GM21825 (cell line): ENCODE measurements around the gene NFIX.

Experiments
- ATAC-seq: cut with Tn5 transposase; IDR thresholded peaks from one replicate; pipeline ENCODE4 v1.9.1; 2021; ENCODE audit warnings: mild to moderate bottlenecking, moderate library complexity; ENCODE audit not compliant: unreplicated experiment

Gene NFIX

DNA sequence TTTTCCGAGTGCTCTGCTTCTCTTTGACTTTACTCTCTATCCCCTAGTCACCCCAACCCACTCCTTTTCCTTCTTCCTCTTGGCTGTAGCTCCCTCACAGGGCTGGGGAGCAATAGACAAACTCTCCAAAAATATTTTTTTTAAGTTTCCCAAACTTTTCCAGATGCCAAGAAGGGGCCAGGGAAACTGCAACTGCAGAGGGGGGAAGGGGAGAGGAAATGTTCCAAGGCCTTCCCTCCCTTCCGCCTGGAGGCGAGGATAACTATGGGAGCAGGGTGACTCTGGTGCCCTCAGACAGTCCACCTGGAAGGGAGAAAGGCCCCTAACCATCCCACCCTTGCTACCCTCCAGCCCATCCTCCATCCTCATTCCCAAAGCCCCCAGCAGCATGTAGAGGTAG is 58.0 kb downstream of the NFIX start:
- no peak for ATAC-seq

DNA sequence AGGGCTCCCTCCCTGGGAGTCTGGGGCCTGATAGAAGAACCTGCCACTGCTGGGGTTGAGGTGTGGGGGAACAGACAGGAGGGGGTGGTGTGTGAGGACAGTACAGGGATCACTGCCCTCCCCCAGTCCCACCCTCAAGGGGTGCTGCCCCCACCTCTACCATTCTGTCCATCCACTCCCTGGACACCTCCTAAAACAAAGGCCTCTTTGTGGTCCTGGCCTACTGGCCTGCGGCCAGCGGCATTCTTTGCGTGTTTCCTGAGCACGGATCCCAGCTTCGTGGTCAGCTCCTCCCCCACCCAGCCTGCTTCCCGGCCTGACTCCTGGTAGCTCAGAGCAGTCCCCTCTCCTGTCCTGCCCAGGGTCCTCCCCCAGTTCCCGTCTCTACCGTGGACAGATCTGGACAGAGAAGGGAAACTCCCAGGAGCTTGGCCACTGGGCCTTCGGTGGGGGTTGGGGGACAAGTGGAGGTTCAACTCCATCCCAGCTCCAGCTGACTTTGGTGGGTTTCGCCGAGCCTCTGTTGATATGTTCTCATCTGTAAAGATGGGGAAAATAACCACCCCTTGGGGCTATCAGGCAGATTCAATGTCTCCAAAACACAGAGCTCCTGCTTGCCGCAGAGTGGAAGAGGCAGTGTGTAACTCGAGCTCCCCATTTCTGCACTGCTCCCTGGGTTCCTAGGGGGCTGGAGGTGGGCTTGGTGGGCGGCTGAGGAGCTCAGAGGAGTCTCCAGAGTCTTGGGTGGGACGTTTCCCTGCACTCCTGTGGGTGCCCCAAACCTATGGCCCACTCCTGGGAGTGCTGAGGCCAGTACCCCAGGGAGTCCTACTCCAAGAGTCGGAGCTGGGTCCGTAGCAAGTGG is 58.7 kb downstream of the NFIX start:
- no peak for ATAC-seq

DNA sequence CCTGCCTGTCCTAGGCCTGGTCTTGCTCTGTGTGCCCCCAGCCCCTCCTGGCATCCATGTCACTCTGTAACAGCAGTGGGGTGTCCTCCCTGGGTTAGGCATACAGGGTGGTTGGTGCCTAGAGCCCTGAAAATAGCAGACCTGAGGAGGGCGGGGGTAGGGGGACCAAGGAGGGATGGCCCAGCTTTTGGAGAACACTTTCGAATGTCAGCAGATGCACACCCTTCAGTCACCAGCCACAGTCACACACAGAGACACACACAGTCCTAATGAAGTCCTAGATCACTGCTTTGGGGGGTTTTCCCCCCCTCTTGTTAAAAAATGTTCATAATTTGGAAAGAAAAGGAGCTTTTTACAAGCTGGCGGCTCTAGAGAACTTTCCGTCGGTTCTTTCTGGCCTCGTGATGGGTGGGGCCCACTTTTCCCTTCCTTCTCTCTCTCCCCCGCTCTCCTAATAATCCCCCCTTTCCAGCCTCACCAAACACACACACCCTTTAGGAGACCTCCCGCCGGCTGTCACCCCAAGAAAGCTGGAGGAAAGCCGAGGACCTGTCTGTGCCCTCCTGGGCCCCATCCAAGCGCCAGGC is 59.4 kb downstream of the NFIX start:
- ATAC-seq, result no peak

DNA sequence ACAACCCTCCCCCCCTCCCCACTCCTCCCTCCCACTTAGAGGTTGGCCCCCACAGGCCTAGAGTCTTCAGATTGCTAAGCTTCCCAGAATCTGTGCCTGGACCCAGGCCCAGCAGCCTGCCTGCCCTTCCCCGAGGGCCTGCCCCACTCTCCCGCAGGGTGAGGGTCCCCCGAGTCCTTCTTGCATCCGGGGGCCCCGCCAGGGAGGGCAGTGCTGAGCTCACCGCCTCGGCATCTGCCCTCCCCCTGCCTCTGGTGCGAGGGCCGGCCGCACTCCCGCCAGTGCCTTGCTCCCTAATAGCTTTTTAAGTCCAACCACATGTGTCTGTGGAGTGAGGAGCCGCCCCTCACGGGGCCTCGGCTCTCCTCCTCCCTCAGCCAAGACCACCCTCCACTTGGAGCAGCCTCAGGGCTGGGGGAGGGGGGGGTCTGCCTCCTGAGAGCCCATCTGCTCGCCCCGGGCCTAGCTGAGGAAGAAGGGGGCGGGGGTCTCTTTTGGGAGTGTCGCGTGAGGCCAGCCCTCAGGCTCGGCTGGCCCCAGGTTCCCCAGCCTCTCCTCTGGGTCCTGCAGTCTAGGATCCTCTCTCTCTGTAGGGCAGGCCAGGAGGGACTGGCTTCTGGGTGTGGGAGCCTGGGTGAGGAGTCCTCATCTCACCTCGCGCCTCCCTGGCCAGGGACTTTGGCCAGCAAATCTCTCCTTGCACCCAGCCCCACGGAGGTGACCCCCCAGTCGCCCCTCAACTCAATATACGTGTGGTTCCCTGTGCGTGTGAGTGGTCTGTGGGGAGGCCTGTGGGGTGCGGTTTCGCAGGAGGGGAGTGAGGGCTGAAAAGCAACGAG is 60.2 kb downstream of the NFIX start:
- ATAC-seq, result no peak

DNA sequence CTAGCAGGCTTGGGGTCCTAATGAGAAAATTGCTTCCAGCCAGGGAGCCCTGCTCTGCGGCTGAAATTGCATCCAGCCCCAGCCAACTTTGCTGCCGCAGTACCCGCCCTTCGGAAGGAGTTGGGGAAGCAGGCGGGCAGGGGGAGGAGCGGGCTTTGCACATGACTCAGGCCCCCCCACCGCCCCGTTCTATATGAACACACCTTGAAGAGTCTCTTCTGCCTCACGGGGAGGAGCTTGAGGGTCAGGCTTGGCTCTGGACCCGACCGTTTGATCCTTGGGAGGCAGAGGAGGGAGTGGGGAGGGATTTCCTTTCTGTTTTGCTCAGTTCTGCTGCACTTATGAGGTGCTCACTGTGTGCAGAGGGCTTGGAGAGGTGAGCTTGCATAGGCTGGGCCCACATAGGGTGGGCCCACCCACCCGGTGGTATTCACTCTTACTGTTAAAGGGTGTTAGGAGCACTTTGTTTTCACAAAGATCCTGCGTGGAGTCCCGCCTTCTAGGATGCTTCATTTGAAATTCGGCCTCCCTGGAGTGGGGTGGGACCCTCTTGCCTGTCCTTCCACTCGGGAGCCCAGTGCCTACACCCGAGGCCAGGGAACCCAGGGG is 60.9 kb downstream of the NFIX start:
- ATAC-seq, result no peak

DNA sequence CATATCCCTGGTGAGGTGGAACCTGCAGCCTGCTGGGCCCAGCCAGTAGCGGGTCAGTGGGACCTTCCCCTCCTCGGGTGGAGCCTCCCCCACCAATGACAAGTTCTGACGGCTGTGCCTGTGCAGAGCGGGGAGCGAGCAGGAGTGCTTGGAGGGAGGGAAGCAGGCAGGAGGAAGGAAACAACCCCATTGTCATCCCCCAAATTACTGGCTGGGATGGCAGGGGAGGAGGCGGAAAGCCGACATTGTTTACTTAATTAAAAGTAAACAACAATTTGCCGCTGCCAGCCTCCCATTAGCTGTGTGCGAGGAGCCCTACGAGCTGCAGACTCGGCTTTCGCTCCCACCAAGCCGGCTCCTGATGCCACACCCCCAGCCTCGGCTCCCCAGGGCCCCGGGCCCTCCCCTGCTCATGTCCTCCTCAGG is 61.9 kb downstream of the NFIX start:
- no peak for ATAC-seq

DNA sequence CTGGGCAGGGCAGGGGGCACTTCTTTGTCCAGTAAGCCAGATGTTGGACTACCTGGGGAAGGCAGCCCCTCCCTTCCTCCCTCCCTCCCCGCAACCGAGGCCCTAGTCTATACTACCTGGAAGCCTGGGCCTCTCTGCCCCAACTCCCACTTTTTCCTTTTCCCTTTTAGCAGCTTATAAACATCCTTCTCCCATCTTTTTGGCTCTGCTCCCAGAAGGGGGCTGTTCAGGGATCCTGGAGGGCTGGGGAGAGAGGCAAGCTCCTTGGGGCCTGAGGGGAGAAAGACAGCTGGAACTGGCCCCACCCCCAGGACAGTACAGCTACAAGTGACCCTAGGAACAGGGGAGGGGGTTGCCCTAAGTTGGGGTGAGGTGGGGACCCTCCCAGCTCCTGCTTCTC is 62.5 kb downstream of the NFIX start:
- no peak for ATAC-seq

DNA sequence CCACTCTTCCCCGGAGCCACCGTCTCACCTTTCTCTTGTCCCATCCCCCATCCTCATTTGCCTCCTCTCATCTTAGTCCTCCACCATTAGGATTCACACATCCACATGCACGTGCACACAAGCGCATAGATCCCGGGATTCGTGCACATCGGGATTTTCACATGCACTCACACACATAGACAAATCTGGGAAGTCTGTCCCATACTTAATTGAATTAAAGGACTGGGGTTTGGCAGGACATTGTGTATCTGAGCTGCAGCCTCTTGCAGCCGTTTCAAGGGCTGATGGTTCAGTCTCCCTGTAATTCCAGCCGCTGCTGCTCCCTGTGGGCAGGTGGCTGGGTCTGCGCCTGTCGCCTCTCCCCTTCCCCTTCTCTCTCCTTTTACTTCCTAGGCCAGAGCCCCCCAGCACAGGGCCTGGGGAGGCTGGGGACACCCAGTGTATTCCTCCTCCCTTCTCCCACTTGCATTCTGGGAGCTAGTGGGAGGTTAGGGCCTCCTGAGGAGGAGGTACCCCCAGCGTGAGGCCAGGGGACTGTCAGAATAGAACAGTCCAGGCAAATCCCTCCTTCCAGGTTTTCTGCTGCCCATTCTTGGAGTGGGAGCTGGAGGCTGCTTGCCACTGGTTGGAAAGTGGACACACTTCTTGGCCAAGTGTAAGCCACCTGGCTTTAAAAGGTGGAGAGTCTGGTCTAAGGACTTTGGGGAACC is 63.8 kb downstream of the NFIX start:
- no peak for ATAC-seq

DNA sequence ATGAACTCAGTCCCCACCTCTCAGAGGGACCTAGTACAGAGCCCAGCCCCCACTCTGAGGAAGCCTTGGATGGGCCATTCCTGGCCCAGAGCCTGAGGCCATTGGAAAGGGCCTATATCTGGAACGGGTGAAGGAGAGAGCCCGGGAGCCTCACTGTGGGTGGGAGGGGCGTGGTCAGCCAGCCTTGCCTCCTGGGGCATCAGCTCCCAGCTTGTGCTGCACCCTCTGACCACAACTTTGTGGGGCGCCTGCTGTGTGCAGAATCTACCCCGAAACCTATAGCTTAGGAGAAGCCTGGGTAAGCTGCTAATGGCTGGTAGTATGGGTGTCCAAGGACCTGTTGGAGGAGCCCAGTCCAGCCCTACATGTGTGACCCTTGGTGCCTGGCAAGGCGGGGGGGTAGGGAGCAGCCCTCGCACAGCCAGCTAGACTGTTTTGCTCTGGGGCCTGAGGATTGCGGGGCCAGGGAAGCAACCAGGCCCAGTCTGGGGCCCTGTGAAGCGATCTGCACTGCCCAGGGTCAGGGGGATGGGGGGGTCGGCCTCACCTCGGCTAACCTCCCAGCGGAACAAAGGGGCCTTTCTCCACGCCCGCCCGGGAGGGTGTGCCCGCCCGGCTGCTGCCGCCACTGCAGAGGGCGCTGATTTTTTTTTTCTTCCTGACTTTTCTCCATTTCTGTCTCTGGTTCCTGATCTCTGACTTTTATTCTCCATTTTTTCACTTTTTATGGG is 65.1 kb downstream of the NFIX start:
- no peak for ATAC-seq

DNA sequence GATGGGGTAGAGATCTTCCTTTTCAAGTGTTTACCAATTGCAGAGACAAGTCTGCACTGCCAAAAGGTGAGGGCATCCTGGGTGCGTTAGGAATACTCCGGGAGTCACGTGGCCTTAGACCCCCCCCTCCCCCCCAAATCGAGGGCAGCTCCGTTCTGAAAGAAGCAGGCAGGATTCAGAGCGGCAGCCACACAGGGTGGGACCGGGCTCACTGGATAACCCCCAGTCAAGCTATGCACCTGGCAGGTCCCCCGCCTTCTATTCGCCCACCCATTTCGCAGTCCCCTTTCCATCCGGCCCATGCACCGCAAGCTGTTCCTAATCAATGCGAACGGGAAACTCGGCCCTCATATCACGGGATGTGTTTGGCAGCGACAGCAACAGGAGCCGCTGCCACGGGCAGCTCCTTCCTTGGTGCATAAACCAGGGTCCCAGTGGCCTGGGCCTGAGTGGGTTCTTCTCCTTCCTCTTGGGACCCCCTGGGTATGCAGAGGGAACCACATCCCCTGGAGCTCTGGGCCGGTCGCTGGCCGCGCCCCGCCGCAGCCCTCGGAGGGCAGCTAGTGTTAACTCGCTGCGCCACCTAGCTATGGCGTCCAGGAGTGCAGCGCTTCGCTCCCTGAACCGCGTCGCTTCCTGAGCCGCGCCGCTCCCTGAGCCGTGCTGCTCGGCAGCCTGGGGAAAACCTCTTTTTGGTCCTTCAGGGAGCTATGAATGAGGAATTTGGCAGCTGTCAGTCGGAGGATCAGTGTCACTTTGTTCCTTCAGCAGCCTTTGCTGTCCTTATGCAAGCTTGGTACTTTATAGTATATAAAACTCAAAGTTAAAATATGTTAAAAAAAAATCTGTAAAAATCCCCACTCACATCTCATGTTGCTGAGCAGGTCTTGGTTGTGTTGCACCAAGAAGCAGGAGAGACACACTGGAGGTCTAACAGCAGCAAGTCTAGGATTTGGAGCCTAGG is 66.0 kb downstream of the NFIX start:
- ATAC-seq, result peak; percentile 72

DNA sequence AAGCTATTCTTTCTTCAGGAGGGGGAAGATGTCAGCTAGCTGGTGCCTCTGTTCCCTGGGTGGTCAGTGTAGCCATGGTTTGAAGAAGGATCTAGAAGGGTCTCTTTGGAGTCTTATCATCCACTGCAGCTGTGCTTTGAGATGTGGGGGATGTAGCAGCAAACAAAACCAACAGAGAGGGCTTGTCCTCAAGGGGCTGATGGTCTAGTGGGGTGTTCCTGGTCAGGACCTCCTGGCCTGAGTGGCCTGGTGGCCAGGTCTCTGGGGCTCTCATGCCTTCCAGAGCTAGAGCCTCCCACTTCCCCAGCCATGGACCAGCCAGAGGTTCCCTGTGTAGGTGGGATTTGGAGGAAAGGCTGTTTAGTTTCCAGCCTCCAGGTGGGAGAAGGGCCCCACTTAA is 67.0 kb downstream of the NFIX start:
- ATAC-seq, result no peak

DNA sequence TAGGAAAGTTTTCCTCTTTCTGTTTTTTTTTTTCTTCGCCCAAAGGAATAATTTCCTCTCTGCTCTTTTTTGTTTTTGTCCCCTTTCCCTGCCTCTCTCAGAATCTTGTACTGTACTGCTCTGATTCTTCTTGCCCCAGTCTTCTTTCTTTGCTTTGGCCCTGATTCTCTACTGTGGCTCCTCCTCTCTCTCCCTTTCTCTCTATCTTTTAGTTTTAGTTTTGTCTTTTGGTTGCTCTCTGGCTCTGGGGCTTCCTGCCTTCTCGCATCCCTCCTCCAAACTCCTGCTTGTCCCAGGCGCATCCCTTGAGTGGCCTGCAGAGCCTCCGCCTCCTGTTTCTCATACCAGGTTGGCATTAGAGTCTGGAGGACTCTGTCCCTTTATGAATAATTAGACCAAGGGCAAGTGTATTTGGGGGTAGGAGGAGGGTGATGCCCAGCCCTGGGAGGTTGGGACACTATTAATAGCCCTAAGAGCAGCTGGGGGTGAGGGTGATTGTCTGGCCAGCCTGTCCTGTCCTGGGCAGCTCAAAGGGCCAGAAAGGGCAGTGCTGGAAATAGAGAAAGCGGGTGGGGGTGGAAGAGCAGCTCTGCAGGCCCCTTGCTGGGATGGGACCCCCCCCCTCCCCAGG is 68.3 kb downstream of the NFIX start:
- ATAC-seq, result no peak

DNA sequence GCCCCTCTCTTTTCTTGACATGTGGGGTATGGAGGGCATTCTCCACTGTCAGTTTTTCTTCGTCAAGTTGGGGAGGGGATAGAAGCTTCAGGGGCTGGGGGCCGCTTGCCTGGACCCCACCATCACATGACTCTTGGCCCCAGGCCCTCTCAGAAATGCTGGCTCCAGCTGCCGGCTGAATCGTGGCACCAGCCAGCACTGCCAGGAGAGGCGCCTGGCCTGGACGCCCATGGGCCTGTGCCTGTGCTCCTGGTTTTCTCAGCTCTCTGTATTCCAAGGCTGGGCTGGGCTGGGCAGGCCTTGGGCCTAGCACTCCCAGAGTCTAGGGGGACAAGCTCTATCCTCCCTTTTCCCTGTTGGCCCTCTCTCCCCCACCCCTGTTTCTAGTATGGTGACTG is 68.8 kb downstream of the NFIX start:
- ATAC-seq, result no peak

DNA sequence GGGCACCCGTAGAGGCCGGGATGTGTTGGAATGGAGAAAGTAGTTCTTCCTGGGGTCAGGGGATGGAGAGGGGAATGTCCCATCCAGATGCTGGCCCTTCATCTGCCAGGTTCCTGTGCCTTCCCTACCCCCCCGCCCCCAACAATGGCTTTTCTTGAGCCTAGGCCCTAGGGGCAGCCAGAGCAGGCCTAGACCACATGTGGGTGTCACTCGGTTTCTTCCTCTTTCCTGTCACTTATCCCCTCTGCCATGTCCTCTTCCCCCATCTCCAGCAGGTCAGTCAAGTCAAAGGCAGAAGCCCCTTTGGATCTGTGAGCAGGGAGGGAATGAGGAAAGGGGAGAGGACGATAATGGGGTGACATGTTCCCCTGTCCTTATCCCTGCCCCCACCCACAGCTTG is 71.0 kb downstream of the NFIX start:
- ATAC-seq, result no peak

DNA sequence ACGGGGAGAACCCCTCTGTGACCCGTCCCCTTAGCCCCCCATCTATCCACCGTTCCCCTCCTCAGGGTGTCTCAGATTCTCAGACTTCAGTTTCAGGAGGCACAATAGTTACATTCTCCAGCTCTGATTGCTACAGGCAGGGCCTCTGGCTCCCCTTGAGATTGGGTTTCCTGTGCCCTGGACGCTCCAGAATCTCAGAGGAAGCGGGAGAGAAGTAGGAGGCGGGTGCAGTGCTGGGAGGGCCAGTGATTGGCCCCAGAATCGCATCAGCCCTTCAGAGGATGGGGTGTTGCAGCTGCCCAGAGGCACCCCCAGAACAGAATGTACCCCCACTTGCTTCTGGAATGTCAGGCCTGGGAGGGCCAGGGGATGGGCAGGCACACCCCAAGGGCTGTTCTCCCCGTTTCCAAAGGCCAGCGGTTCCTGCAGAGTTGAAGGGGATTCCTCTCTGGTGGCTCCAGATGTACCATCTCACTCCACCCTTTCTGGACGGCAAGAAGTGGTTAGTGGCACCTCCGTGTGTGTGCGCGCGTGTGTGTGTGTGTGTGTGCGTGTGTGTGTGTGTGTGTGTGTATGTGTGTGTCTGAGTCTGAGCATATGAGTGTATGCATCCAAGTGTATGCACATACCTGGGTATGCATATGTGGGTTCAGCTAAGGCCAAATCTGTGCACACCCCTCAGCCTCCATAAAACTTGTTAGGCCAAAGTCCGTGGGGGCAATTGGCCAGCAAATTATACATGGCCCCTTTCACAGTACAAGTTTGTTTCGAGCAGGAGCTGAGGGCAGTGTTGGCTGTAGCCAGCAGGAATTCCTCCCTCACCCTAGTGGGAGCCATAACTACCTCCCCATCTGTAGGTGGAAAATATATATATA is 71.9 kb downstream of the NFIX start:
- ATAC-seq, result no peak

DNA sequence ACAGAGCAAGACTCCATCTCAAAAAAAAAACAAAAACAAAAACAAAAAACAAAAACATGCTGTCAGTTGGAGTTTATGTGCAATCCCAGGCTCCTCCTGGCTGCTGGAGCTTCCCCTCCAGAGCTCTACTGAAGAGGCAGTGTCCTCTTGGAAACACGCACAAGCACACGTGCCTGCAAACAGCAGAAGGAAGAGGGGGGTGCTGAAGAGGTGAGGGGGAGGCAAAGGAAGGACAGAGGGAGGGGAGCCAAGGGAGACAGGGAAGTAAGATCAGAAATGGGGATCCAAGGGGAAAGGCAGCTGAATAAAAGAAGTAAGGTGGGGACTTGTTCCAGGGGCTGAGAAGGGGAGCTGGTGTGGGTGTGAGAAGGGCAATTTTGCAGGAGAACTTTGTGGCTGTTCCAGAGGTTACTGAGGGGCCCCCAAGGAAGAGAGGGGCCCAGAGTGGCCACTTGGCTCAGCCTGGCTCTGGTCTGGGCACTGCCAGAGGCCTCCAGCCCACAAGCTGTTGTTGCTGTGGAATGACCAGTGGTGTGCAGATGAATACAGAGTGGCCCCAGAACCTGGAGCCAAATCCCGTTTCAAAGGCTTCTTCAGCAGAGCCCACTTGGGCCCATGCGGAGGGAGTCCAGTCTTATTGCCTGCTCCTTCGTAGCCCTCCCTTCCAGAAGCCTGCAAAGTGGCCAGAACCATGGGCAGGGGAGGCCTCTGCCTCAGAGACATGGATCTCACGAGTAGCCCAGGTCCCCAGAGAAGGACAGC is 73.0 kb downstream of the NFIX start:
- no peak for ATAC-seq
